ENCODE results near the gene ABCA13.

DNA sequence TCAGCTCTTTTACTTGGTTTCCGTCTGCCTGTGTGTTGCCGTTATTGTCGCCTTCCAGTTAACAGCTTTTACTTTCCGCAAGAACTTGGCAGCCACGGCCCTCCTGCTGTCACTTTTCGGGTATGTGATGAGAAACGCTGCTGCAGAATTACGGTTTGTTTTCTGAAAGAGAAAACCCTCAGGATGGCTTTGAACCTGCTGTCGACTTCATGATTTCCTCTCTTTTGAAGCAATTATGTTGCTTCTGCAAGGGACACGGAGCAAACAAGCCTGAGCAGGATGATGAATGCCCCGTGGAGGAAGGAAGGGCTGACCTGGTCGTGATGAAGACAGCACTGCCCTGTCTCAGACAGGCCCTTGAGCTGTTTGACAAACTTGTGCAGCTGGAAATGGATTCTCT is 339.8 kb downstream of the ABCA13 start:
- TF ChIP-seq, protein P1, sequence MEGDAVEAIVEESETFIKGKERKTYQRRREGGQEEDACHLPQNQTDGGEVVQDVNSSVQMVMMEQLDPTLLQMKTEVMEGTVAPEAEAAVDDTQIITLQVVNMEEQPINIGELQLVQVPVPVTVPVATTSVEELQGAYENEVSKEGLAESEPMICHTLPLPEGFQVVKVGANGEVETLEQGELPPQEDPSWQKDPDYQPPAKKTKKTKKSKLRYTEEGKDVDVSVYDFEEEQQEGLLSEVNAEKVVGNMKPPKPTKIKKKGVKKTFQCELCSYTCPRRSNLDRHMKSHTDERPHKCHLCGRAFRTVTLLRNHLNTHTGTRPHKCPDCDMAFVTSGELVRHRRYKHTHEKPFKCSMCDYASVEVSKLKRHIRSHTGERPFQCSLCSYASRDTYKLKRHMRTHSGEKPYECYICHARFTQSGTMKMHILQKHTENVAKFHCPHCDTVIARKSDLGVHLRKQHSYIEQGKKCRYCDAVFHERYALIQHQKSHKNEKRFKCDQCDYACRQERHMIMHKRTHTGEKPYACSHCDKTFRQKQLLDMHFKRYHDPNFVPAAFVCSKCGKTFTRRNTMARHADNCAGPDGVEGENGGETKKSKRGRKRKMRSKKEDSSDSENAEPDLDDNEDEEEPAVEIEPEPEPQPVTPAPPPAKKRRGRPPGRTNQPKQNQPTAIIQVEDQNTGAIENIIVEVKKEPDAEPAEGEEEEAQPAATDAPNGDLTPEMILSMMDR (IDR thresholded peaks at IDR 0.05; ENCODE audit: insufficient read depth, low read length), result no peak
- TF ChIP-seq, protein P2, sequence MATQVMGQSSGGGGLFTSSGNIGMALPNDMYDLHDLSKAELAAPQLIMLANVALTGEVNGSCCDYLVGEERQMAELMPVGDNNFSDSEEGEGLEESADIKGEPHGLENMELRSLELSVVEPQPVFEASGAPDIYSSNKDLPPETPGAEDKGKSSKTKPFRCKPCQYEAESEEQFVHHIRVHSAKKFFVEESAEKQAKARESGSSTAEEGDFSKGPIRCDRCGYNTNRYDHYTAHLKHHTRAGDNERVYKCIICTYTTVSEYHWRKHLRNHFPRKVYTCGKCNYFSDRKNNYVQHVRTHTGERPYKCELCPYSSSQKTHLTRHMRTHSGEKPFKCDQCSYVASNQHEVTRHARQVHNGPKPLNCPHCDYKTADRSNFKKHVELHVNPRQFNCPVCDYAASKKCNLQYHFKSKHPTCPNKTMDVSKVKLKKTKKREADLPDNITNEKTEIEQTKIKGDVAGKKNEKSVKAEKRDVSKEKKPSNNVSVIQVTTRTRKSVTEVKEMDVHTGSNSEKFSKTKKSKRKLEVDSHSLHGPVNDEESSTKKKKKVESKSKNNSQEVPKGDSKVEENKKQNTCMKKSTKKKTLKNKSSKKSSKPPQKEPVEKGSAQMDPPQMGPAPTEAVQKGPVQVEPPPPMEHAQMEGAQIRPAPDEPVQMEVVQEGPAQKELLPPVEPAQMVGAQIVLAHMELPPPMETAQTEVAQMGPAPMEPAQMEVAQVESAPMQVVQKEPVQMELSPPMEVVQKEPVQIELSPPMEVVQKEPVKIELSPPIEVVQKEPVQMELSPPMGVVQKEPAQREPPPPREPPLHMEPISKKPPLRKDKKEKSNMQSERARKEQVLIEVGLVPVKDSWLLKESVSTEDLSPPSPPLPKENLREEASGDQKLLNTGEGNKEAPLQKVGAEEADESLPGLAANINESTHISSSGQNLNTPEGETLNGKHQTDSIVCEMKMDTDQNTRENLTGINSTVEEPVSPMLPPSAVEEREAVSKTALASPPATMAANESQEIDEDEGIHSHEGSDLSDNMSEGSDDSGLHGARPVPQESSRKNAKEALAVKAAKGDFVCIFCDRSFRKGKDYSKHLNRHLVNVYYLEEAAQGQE (IDR thresholded peaks at IDR 0.05; ENCODE audit: insufficient replicate concordance, low read depth), result no peak
- TF ChIP-seq GABPA (IDR thresholded peaks at IDR 0.05; ENCODE audit: low read depth) (no peak), POLR2AphosphoS5 (IDR thresholded peaks at IDR 0.05; ENCODE audit: low read depth) (no peak), SPI1 (IDR thresholded peaks at IDR 0.05; ENCODE audit: borderline replicate concordance, low read depth) (no peak)
